ENCODE data around the gene ANKRD53.

The ANKRD53 gene

DNA sequence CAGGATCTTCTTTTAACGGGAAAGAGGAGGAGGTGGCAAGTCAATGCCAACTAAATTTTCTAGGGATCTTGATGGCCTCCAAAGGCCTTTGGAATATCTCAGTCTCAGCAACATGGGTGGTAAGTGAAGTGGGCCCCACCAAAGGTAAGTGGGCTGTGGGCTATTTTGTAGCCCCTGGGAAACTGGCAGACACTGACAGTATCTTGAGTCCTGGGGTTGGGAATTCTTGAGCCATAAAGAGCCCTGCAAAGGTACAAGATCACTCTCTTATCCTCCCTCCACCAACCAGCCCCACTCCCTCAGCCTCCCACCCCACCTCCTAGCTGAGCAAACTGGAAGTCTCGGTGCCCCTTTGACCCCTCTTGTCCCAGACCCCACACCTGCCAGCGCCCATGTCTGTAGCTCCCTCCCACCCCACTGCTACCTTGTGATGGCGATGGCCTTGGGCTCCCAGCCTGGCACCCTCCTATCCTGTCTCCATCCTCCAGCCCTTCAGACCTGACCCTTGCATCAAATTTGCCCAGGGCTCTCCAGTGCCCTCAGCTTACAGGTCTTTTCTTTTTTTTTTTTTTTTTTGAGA lies 34.2 kb upstream of the ANKRD53 start:
- DNase-seq = no peak

DNA sequence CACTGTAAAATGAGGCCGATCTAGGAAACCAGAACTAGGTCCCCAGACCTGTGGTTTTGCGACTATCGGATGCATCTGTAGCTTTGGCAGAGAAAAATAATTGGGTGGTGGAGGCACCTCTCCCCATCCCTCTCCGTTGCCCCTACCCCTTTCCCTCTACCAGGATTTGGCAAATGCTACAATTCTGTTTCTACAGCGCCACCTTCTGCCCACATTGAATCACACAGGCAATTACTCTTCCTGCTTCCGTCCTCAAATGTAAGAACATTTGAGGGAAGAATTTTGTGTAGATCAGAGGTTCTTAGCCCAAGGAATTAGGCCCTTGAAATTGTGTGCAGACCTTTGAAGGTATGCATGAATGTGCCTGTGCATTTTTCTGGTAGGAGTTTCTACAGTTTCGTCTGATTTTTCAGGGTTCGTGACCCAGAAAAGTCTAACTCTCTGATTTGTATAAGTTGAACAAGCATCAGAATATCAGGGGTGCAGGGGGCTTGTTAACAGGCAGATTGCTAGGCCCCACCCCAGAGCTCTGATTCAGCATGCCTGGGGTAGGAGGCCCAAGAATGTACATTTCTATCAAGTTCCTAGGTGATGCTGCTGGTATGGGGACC lies 31.5 kb upstream of the ANKRD53 start:
- peak; percentile 49 for DNase-seq

DNA sequence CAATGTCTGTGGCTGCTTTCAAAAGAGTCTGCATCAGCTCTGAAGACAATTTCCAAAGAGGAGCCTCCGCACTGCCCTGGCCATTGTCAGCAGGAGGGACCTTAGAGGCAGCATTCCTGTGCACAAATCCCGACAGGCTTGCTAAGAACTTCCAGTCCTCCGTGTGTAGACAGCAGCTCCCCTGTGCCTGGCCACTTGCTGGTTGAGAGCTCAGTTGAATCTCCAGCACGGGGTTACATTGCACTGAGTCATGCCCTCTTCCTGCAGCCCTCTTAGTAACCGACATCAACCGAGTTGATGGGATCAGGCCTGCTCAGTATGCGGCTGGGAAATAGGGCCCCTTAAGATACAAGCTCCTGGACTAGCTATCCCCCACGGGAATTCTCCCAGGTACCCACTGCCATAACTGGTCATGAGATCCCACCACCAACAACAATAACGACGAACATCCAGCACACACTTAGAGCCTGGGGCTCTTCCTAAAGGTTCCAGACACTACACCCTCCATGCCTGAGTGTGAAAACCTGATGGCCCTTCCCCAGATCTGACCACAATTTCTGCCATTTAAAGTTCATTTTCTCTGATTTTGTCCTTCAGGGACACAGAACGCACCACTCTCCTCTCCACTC lies 30.8 kb upstream of the ANKRD53 start:
- peak; percentile 62 for DNase-seq

DNA sequence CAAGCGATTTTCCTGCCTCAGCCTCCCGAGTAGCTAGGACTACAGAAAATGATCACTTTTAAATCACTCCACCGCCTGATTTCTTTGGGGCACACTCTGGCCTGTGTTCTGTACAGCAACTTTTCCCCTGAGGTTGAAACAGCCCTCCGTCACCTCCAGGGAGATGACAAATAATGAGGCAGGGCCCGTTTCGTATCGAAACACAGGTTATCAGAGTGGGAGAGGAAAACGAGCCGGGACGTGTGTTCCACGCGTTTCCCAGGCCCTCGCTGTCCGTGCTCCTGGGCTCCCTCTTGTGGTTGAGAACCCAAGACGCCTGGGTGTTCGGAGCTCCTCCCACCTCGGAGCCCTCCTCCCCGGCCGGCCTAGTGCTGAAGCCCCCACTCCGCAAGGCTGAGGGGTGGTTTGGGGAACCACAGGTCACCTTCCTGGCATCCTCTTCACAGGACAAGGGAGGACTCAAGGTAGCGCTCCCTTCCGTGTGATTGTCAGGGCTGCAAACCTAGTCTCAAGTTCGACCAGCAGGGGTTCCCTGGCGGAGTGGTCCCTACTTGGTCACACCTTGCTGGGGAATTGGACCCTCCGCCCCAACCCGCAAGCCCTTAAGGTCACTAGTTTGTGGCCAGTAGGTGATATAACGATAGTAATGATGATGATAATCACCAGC lies 30.0 kb upstream of the ANKRD53 start:
- peak; percentile 70 for DNase-seq

DNA sequence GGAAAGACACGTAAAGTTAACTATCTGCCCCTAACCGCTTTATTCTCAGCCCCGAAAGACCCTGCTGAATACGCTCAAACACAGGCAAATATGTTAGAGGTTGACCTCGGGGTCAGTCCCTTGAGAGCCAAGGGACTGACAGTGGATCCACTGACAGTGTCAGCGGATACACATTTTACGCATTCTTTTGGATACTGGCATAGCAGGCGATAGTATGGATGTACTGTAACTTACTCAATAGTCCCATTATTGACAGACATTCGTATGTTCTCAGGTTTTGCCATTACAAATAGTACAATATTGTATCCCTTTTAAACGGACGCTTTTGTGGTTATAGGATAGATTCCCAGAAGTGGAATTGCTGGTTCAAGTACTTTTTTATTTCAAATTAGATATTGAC lies 29.3 kb upstream of the ANKRD53 start:
- DNase-seq = no peak

DNA sequence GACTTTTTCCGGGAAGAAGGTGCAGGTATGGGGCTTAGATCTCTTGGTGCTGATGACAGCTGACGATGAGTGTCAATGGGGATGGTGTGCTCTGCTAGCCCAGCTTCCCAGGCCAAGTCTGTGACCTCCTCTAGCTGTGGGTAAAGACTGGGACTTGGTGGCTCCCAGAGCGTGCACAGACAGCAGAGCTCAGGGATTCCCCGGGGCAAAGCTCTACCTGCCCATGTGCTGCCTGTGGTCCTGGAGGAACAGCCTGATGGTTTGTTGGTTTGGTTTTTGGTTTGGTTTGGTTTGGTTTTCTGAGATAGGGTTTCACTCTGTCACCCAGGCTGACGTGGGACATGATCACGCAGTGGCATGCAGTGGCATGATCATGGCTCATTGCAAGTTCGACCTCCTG lies 23.5 kb upstream of the ANKRD53 start:
- no peak for DNase-seq

DNA sequence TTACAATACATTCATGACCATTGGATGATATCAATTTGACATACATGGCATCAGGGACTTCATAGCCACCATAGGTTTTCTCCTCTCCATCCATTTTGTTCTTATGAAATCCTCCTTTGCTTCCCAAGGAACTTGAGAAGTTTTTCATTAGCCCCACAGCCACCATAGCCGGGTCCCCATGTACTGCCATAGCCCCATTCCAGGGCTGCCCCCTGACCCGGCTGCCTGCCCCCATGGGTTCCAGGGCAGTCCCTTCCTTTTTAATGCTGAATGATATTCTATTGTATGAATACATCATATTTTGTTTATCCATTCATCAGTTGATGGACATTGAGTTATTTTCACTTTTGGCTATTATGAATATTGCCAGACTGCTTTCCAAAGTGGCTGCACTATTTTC lies 22.3 kb upstream of the ANKRD53 start:
- no peak for DNase-seq

DNA sequence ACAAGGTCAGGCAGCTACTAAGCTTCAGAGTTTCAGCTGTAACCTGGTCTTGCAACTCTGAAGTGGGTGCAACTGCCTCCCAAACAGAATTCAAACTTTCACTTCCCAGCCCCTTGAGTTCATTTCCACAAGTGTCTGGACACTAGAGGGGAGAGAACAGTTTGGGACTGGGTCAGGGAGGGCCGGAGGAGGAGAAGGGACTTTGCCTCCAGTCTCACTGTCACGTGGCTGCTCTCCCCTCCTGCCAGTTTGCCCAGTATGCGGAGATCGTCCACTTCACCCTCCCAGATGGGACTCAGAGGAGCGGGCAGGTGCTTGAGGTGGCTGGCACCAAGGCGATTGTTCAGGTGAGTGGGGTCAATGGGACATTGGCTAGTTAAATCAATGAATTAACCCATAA lies 20.6 kb upstream of the ANKRD53 start:
- DNase-seq = no peak

DNA sequence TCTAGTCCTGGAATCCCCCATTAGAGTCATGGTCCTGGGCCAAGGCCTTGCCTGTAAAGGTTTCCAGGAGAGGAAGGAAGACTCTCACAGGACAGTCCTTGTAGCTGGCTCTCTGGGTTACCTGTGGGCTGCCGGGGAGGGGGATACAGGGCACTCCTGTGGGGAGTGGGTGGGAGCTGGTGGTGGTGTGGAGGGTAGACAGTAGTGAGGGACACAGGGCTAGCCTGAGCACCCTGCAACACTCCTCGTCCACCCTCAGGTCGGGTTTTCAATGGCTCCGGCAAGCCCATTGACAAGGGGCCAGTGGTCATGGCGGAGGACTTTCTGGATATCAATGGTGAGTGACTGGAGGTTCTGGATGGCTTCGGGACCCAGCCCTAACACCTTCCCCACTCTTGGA lies 19.7 kb upstream of the ANKRD53 start:
- DNase-seq = no peak

DNA sequence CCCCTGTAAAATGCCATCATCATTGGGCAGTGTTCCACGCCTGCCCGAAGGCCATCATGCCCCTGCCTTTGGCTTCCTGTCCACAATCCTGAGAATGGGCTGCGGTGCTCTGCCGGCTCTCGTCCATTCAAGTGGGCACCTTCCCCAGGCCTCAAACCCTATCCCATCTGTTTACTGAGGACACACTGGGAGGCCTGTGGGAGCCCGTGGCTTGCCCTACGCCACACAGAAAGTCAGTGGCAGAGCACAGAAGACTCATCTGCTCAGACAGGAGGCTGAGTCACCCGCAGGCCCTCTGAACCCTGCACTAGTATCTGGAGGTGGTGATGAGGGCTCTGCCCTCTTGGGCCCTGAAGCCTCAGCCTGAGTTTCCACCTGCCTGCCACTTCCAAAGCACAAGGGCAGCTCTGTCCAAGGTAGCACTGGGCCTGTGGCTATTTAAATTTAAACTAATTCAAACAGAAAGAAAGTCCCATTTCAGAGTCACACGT lies 19.1 kb upstream of the ANKRD53 start:
- DNase-seq = no peak

DNA sequence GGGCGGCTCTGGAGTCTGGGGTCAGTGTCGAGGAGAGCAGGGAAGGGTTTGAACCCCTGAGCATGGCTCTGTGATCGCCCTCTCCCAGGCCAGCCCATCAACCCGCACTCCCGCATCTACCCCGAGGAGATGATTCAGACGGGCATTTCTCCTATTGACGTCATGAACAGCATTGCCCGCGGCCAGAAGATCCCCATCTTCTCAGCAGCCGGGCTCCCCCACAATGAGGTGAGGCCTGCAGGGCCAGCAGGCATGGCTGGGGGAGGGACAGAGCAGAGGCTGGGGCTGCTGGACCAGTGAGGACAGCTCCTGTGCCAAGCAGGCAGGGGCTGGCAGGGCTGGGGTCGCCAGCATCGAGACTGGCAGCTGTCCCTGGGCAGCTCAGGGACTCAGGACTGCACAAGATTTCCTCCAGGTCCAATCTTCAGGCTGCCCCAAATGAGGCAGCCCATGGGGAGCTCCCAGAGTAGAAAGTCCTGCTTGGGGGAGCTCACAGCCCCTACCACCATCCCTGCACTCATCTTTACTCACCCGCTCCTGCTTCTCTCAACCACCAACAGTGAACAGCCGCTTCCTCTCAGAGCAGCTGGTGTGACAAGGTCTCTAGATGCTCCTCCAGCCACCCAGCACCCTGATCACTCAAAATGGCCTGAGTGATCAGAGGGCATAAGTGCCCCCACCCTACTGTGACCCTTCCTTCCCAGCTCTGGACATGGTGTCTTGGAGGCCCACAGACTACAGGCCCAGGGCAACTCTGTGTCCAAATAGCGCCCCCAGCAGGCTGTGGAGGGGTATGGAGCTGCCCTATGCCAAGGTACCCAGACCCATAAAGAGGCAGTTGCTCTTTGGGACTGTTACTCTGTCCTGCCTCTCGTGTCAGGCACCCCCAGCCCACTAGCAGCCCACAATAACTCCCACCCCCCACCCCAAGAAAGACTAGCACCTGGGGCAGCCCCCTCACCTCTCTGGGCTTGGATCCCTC lies 18.3 kb upstream of the ANKRD53 start:
- DNase-seq = no peak

DNA sequence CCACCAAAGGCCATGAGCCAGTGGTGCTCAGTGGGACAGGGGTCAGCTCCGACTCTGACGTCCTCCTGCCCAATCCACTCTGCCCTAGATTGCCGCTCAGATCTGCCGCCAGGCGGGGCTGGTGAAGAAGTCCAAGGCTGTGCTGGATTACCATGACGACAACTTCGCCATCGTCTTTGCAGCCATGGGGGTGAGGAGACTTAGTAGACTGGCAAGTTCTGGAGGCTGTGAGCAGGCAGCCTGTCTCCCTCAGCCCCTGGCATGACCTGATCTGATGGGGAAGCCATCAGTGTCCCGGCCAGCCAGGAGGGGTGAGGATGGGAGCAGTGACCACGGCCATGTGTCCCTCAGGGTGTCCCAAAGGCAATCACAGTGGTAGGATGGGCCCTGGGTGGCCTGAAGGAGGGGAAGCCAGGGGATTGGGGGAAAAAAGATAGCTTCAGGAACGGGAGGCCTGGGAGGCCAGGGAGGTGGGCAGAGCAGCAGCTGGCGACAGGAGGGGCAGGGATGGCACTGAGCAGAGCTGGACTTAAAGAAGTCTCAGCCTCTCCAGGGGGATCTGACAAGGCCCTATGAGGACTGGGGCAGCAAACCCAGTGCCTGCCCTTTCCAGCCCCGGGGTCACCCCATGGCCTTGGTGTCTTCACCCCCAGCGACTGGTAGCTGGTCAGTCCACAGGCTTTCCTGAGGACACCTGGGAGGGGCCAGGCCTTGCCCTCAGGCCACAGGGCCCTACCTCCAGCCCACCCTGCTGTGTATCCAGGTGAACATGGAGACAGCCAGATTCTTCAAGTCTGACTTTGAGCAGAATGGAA lies 17.4 kb upstream of the ANKRD53 start:
- DNase-seq = no peak

DNA sequence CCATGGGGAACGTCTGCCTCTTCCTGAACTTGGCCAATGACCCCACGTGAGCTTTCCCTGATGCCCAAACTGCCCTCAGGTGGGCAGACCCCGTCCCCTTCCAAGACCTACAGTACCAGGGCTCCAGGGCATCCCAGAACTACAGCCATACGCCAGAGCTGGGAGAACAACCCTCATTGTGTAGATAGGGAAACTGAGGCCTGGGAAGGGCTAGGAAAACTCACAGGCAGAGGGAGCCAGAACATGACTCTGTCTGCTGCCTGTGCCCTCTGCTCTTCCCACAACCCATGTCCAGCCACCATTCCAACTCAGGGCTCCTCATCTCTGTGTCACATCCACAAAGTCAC lies 16.8 kb upstream of the ANKRD53 start:
- no peak for DNase-seq

DNA sequence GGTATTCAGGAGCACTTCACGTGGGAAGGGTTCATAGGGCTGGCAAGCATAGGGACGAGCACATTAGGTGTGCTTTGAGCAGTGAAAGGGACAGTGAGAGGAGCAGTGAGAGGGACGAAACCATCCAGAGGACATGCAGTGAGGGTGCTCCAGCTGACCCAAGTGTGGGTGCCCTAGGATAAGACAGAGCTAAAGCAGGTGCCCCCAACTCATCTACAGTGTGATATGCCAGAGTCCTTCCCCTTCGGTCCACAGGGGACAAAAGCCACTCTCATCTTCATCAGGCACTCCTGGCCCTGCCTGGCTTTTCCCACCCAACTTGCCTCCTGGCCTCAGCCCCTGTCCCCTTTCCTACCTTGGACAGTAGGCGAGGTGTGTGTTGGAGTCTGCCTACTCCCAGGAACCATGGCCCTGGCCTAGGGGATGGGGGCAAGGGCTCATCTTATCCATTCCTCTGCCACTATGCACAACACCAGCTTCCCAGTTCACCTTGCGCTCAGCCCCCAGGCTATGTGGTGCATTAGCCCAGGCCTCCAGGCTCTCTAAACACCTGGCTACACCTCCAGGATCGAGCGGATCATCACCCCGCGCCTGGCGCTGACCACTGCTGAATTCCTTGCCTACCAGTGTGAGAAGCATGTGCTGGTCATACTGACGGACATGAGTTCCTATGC lies 16.1 kb upstream of the ANKRD53 start:
- DNase-seq = no peak

DNA sequence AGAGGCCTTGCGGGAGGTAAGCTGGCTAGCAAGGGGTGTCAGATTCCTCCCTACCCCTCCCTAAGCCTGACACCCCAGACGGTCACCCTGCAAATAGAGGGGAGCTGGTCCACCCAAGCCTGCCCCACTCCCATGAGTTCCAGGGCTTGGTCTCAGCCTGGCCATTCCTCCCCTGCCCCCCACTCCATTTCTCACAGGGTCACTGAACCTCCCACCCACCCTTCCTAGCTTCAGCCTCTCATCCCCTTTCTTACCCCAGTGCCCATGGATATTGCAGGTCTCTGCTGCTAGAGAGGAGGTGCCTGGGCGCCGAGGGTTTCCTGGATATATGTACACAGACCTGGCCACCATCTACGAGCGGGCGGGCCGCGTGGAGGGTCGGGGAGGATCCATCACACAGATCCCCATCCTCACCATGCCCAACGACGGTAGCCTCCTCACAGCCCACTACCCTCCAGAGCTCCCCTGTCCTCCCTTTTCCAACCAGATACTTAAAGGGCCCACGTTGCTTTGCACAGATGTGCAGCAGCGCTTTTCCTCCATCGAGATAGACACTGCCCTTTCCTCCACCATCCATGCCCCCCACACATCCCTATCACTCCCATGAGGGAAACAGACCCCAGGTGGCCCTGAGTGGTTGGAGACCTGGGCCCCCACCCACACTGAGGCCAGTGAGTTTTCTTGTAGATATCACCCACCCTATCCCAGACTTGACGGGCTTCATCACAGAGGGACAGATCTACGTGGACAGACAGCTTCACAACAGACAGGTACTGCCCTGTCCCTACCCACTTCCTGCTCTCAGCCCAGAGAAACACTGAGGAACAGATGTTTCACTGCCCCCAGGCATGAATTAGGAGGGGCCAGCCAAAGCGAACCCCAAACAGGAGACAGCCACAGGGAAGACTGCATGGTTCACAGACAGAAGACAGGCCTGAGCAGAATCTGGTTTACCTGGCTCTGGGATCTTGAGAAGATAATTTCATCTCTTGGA lies 15.2 kb upstream of the ANKRD53 start:
- DNase-seq = no peak

DNA sequence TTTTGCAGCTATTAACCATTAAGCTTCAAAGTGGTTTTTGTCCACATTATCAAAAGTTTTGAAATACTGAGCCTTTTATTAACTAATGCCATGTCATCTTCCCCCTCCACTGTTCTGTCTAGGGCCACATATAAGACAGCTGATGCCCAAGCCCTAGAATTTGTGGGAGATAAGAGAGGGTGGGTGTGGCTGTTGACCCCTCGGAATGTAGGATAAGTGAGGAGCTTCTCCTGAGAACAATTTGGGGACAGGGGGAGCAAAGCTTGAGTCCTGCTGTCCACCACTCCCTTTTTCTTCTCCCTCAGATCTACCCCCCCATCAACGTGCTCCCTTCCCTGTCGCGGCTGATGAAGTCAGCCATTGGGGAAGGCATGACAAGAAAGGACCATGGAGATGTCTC lies 14.3 kb upstream of the ANKRD53 start:
- DNase-seq = no peak

DNA sequence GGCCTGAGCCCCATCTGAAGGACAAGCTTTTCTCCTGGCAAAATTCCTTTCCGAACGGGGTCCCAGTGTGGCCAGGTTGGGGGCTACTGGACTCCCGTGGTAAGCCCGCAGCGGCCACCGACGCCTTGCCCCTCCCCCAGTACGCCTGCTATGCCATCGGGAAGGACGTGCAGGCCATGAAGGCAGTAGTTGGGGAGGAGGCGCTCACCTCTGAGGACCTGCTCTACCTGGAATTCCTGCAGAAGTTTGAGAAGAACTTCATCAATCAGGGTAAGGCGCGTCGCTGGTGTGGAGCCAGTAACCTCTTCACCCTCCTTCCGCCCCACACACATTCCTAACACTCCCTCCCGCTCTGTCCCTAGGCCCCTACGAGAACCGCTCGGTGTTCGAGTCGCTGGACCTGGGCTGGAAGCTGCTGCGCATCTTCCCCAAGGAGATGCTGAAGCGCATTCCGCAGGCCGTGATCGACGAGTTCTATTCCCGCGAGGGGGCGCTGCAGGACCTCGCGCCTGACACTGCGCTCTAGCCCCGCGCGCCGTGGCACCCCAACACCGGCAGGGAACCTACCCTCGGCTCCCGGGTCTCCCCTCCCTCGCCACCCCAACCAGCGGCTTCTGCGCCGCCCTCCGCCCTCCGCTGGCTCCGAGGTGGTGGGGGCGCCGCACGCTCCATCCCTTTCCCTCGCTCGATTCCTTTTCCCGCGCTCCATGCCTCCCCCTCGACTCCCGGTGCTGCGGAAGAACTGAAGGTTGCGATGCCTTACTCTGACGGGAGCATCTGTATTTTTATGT lies 13.6 kb upstream of the ANKRD53 start:
- peak; percentile 63 for DNase-seq

DNA sequence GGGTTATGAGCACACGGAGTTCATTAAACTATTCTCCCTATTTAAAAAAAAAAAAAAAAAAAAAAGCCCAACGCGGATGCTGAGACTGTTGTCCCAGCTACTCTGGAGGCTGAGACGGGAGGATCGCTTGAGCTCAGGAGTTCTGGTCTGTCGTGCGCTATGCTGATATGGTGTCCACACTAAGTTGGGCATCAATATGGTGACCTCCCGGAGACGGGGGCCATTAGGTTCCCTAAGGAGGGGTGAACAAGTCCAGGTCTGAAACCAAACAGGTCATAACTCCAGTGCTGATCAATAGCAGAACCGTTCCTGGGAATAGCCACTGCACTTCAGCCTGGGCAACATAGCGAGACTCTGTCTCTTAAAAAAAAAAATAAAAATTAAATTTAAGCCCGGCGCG lies 12.9 kb upstream of the ANKRD53 start:
- DNase-seq = no peak

DNA sequence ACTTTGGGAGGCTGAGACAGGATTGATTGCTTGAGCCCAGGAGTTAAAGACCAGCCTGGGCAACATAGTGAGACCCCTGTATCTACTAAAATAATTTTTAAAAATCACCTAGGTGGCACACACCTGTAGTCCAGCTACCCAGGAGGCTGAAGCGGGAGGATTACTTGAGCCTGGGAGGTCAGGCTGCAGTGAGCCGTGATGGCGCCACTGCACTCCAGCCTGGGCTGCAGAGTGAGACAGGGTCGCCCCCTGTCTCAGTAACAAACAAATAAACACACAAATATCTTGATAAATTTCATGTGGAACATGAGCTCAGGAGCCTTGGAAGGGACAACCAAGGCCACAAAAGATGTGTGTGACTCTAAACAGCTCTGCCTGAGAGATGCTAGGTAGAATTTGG lies 11.7 kb upstream of the ANKRD53 start:
- DNase-seq = no peak
